ENCODE data around the gene PDX1. TPM values are rescaled to one million over a fixed set of nuclear protein-coding genes. Genes with fewer than 3 reads are reported as not detected.

Gene PDX1
- polyA plus RNA-seq, 1 donor from 2014 or later, result not detected

Other genes with a start within 250 kb of the PDX1 start
- gene GSX1, start 127.5 kb upstream of the PDX1 start, polyA plus RNA-seq, result not detected
- gene CDX2, start 49.3 kb downstream of the PDX1 start, polyA plus RNA-seq, result not detected
- gene URAD, start 68.7 kb downstream of the PDX1 start, polyA plus RNA-seq, result not detected
- gene FLT3, start 180.6 kb downstream of the PDX1 start, polyA plus RNA-seq, result 0.80 TPM
- 7.6 TPM for gene PAN3, start 218.5 kb downstream of the PDX1 start, polyA plus RNA-seq

Measured in IgD-negative memory B cell (primary cell).